ENCODE data around the gene EFNB3.

DNA sequence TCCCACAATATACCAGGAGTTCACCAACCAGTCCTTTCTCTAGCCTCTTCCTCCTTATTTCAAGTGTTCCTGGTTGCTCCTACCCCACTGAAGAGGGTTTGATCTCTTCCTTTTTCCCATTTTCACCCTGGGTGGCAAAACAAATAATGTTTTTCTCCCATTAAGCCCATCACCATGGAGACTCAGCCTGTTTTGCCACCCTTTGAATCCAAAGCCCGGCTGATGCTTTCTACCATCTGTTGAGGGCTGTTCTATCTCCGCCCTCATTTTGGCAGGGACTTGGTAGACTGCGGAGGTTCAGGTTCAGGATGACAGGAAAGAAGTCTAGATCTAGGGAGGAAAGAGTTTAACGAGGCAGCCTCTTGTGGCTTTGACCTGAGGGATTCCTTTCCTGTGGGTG lies 15.1 kb downstream of the EFNB3 start:
- TF ChIP-seq, protein P1, sequence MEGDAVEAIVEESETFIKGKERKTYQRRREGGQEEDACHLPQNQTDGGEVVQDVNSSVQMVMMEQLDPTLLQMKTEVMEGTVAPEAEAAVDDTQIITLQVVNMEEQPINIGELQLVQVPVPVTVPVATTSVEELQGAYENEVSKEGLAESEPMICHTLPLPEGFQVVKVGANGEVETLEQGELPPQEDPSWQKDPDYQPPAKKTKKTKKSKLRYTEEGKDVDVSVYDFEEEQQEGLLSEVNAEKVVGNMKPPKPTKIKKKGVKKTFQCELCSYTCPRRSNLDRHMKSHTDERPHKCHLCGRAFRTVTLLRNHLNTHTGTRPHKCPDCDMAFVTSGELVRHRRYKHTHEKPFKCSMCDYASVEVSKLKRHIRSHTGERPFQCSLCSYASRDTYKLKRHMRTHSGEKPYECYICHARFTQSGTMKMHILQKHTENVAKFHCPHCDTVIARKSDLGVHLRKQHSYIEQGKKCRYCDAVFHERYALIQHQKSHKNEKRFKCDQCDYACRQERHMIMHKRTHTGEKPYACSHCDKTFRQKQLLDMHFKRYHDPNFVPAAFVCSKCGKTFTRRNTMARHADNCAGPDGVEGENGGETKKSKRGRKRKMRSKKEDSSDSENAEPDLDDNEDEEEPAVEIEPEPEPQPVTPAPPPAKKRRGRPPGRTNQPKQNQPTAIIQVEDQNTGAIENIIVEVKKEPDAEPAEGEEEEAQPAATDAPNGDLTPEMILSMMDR (IDR thresholded peaks at IDR 0.05) = no peak
- TF ChIP-seq POLR2A (IDR thresholded peaks at IDR 0.05) (no peak), EP300 (IDR thresholded peaks at IDR 0.05) (no peak), POLR2AphosphoS5 (IDR thresholded peaks at IDR 0.05) (no peak)

Measured in stomach (tissue), 4 donors.